Measurements from ENCODE around the gene CHRM5. TPM values are rescaled to one million over a fixed set of nuclear protein-coding genes. Genes with fewer than 3 reads are reported as not detected.

CHRM5 gene
- total and polyA plus RNA-seq, 2 of the 8 experiments (the other 6 are each of a cell fraction or from before 2014, with no cell fraction given) = not detected

DNA sequence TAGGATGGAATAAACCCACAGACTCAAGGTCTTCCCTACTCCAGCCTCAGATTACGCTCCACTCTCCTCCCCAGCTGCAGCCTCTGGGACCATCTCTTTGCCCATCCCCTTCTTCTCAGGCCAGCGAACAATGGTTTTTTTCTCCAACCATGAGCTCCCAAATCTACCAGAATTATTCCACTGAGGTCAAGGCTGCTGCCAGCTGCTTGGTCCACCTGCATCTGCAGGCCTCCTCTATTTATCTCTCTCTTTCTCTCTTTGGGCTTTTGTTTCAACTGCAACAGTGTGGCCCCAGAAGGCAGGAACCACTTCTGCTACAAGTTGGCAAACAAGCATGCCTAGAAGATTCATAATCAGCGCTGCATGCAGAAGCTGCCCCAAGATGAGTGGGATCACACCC lies 19.1 kb downstream of the CHRM5 start:
- no peak for FAIRE-seq
- Histone ChIP-seq H3K4ac (replicated peaks; ENCODE audit: insufficient read length, low read depth, low read length) (no peak overlapping the region), H2BK5ac (ENCODE audit: low read depth, low read length) (0 out of 2 replicates have a peak overlapping the region, but pooled peaks have one; percentile 12), H3K27me3 (replicated peaks in 1 of 4; ENCODE audit: control insufficient read depth in 3 of 4, extremely low read depth in 1 of 4, insufficient read depth in 3 of 4, low read length in 3 of 4) (no peaks in the 10 kb centered on the region), H3K9me3 (ENCODE audit: insufficient read depth in 2 of 2, low read depth in 1 of 2, low read length in 1 of 2) (no peaks in the 10 kb centered on the region), H3K14ac (ENCODE audit: insufficient read length) (no peak overlapping the region), H2AFZ (ENCODE audit: low read length) (no peak overlapping the region), H4K20me1 (replicated peaks in 1 of 2; ENCODE audit: control insufficient read depth in 1 of 2, insufficient read depth in 2 of 2, low read length in 2 of 2) (no peaks in the 10 kb centered on the region), H3K56ac (replicated peaks; ENCODE audit: insufficient read length, low read depth, low read length) (no peak overlapping the region), H2AK5ac (ENCODE audit: low read depth, low read length) (no peak overlapping the region), H2BK20ac (ENCODE audit: low read length) (no peak overlapping the region), H2BK15ac (ENCODE audit: low read length) (no peak overlapping the region), H2BK120ac (replicated peaks; ENCODE audit: low read depth, low read length) (no peak overlapping the region), H3K9ac (replicated peaks in 1 of 4; ENCODE audit: extremely low read depth in 1 of 4, low read depth in 3 of 4, low read length in 3 of 4) (no peak overlapping the region), H3K79me2 (ENCODE audit: control insufficient read depth in 1 of 2, insufficient read depth in 2 of 2, low read length in 2 of 2) (no peaks in the 10 kb centered on the region), H3K4me2 (ENCODE audit: insufficient read depth in 1 of 2, low read depth in 2 of 2, low read length in 2 of 2) (no peak overlapping the region), H3K4me1 (replicated peaks in 1 of 4; ENCODE audit: control insufficient read depth in 3 of 4, insufficient read depth in 4 of 4, low read length in 3 of 4) (peaks cover 0 to 5% (median 0%) of the 10 kb centered on the region in 4 experiments; a peak in 1 of 7 replicates), H3K79me1 (ENCODE audit: low read depth, low read length) (no peaks in the 10 kb centered on the region), H3K23ac (ENCODE audit: insufficient read length) (no peak overlapping the region), H3K23me2 (ENCODE audit: low read depth, low read length) (no peaks in the 10 kb centered on the region), H4K5ac (ENCODE audit: insufficient read length, low read depth, low read length) (no peak overlapping the region), H3K18ac (ENCODE audit: extremely low read depth, low read length) (no peak overlapping the region), H3K4me3 (ENCODE audit: extremely low read depth in 1 of 4, insufficient read depth in 2 of 4, low read depth in 3 of 4, low read length in 4 of 4) (no peak overlapping the region), H4K91ac (replicated peaks; ENCODE audit: insufficient read length, low read length) (no peak overlapping the region), H2BK12ac (ENCODE audit: low read depth, low read length) (no peak overlapping the region), H3K36me3 (ENCODE audit: control insufficient read depth in 2 of 4, insufficient read depth in 4 of 4, low read length in 3 of 4) (no peaks in the 10 kb centered on the region), H4K8ac (ENCODE audit: extremely low read depth, insufficient read depth, low read length) (no peak overlapping the region), H3K27ac (ENCODE audit: low read depth, low read length) (no peak overlapping the region)
- CTCF ChIA-PET (ENCODE audit: partially characterized antibody) = interaction anchor here (0.8 to 1.0 kb wide), 3 partner anchors 22 to 381 kb away, joined by 3 to 4 read pairs (median 3); no protein-coding TSS in a partner anchor
- POLR2A ChIA-PET (ENCODE audit: partially characterized antibody) = no interaction called here
- no peak for TF ChIP-seq FOSL1 (IDR thresholded peaks at IDR 0.05; ENCODE audit: insufficient read depth, low read depth, low read length)
- no peak for TF ChIP-seq SP2 (IDR thresholded peaks at IDR 0.05; ENCODE audit: low read length)
- TF ChIP-seq NANOG (IDR thresholded peaks at IDR 0.05; ENCODE audit: insufficient read depth, low read depth, low read length, poor library complexity, severe bottlenecking) = no peak
- TF ChIP-seq CHD1 (IDR thresholded peaks at IDR 0.05; ENCODE audit: low read depth, low read length) = no peak
- no peak for TF ChIP-seq TBP (IDR thresholded peaks at IDR 0.05; ENCODE audit: low read depth, low read length)
- TF ChIP-seq TEAD4 (IDR thresholded peaks at IDR 0.05; ENCODE audit: low read depth, low read length) = no peak
- TF ChIP-seq CTBP2 (IDR thresholded peaks at IDR 0.05; ENCODE audit: borderline replicate concordance, insufficient read depth, insufficient read length, low read length) = no peak
- TF ChIP-seq POLR2A (IDR thresholded peaks at IDR 0.05; ENCODE audit: control extremely low read depth in 1 of 2, low read depth in 2 of 2, low read length in 2 of 2) = no peak
- TF ChIP-seq SRF (IDR thresholded peaks at IDR 0.05; ENCODE audit: low read depth, low read length) = no peak
- no peak for TF ChIP-seq POLR2AphosphoS5 (IDR thresholded peaks at IDR 0.05; ENCODE audit: low read depth, low read length)
- TF ChIP-seq CHD2 (IDR thresholded peaks at IDR 0.05; ENCODE audit: low read length) = no peak
- no peak for TF ChIP-seq BACH1 (IDR thresholded peaks at IDR 0.05; ENCODE audit: low read length)
- no peak for TF ChIP-seq JUND (IDR thresholded peaks at IDR 0.05; ENCODE audit: low read length)
- TF ChIP-seq RXRA (IDR thresholded peaks at IDR 0.05; ENCODE audit: insufficient read depth, low read depth, low read length) = no peak
- TF ChIP-seq RAD21 (IDR thresholded peaks at IDR 0.05 in 1 of 2, conservative IDR thresholded peaks at IDR 0.05 in 1 of 2; ENCODE audit: low read depth in 2 of 2, low read length in 2 of 2) = no peak
- TF ChIP-seq SAP30 (IDR thresholded peaks at IDR 0.05; ENCODE audit: insufficient read depth, insufficient replicate concordance, low read length) = no peak
- DNase-seq (ENCODE audit: low read depth in 1 of 2, low spot score in 2 of 2) = no peak
- WGBS, 2 experiments (ENCODE audit: extremely low coverage in 1 of 2, insufficient coverage in 1 of 2, insufficient read length in 1 of 2, insufficient replicate concordance in 2 of 2, low coverage in 1 of 2, low lambda C conversion rate in 2 of 2, missing lambda C conversion rate in 1 of 2) = 96% methylated on average over 3 of the region's 3 CpGs; no CpG with 5 or more reads in 1 of the 2 experiments
